Middle frontal gyrus (tissue), 1 donor: ENCODE results near the gene SRBD1.

Experiments used
- DNase-seq: peaks from one replicate; pipeline ENCODE4 v3.0.0-alpha.2; 2015; ENCODE audit warnings: low spot score; ENCODE audit errors: extremely low spot score

The SRBD1 gene

DNA sequence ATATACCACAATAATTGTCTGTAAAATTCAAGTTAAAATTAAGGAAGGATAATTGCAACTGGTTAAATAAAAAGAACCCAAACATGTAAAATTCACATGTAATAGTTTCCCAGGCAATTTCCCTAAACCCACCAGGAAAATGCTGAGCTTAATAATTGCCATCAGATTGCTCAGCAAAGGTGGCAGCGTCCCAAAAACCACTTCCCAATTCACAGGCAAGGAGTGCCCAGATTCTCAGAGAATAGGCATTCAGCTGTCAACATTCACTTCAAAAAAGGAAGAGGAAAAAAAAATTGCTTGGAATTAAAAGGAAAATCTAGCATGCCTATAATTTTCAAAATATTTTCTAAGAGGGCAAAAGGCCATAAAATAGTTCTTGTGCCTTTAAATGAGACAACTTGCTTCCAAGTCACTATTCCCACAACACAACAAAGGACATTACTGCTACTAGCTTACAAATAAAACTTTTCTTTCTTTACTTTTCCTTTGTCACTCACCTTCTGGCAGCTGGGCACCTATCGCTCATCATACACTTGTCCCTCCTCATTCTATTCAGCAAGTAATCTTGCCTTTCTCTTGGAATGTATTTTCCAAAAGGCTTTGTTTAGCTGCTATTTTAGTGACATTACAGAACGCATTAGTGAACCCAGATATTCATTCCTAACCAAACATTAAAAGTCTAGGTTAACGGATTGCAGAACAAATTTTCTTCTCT is 15.2 kb downstream of the SRBD1 start:
- DNase-seq, result no peak

DNA sequence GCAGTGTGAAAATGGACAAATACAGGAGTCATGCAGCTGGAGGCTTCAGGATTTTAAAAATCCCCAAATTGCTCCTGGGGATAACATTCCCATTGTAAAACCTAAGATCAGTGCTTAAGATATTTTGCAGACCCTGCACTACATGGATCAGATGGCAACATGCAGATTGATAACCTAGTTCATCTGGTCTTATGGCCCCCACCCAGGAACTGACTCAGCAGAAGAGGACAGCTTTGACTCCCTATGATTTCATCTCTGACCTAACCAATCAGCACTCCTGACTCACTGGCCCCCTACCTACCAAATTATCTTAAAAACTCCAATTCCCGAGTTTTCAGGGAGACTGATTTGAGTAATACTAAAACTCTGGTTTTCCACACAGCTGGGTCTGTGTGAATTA is 20.0 kb downstream of the SRBD1 start:
- no peak for DNase-seq

- no peak for DNase-seq
Measured at GRCh38 chr2:45588158-45588829, 22.8 kb downstream of the SRBD1 start.

GRCh38 chr2:45586600-45586999 is 24.5 kb downstream of the SRBD1 start:
- no peak for DNase-seq

DNA sequence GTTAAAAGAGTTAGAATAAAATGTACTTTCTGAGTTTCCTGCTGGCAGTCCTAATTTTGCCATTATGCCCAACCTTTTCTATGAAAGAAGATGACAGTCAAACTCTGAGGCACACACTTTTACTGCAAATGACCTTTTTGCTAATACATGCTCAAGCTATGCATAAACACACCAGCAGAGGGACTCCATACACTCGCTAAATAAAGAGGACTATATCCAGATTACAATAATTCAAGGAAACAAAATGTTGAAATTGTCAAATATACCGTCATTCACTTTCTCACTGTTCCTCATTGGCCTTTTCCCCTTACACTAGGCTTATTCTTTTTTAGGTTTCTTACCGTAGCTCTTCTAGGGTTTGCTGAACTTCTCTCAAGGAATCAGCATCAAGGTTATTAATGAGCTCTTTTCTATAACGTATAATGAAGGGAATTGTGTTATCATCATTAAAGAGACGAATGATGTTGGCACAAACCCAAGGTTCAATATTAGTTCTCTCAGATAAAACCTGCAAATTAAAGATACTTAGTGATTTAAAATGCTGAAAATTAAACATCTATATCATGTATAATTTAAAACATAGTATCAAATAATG is 25.7 kb downstream of the SRBD1 start:
- DNase-seq, result no peak

- no peak for DNase-seq
Measured at GRCh38 chr2:45583977-45584376, 27.1 kb downstream of the SRBD1 start.

DNA sequence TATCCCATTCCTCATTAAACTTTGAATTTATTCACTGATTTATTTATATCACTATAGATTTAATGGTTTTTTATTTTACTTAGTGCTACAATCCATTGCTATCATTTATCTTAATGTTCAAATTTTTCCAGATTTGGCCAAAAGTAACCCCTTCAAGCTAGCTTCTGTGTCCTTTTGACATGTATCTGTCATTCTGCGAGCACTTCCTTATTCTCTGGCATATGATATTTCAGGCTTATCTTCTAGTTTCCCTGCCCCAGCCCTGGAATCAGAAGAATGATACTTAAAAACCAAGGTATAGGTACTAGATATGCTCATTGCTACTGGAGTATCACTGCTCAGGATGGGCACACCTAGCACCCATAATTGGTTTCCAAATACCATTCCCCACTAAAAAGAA is 28.5 kb downstream of the SRBD1 start:
- DNase-seq, result no peak

DNA sequence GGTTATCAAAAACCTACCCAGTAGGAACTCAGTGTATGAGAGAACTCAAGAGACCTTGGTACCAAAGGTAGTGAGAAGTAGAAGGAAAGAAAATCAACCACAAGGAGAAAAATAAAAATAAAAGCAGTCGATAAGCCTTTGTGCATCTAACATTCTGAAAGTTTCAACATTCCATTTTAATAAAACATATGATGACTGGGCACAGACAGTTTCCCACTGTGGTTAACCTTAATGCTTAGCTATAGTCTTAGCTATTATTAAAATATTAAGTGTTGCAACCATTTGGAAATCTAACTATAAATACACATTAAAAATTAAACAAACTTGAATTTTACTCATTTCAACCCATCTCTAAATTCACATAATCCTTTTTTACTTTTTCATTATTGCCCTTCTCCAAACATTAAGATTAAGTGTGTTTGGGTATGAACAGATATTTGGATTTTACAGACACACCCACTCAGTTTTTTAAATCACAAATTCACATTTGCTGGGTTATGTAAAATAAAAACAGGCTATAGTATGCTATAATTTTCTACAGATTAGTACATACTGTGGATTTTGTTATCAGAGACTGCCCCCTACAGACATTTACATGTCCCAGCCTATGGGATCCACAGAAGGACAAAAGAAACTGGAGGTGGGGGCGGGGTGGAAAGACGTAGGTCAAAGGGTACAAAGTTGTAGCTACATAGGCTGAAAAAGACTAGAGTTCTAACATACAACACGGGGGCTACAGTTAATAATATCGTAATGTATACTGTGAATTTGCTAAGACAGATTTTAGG is 32.8 kb downstream of the SRBD1 start:
- no peak for DNase-seq

DNA sequence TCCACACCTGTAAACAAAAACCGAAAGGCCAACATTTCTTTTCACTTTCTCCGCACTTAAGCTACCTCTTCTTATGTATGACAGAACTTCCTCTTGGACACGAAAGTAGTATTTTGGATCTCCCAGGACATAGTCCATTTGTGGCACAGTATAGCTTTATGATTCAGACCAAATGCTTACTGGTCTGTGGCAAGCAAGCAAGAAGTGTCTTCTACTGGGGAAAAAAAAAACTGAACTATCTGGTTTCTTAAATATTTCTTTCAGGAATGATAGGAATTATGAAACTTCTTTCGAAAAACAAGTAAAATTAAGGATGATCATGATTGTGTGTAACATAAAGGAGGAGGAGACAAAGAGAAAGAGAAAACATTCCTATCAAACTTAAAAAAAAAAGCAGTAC is 33.6 kb downstream of the SRBD1 start:
- no peak for DNase-seq

DNA sequence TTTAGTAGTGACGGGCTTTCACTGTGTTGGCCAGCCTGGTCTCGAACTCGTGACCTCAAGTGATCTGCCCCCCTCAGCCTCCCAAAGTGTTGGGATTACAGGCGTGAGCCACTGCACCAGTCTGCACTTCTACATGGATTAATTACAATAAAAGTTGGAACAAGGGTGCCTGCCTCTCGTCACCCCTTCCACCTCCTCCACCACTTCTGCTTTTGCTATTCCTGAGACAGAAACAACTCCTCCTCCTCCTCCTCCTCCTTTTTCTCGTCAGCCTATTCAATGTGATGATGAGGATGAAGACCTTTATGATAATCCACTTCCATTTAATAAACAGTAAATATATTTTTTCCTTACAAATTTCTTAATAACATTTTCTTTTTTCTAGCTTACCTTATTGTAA is 35.2 kb downstream of the SRBD1 start:
- DNase-seq, result no peak

GRCh38 chr2:45572979-45573378 is 38.1 kb downstream of the SRBD1 start:
- no peak for DNase-seq

DNA sequence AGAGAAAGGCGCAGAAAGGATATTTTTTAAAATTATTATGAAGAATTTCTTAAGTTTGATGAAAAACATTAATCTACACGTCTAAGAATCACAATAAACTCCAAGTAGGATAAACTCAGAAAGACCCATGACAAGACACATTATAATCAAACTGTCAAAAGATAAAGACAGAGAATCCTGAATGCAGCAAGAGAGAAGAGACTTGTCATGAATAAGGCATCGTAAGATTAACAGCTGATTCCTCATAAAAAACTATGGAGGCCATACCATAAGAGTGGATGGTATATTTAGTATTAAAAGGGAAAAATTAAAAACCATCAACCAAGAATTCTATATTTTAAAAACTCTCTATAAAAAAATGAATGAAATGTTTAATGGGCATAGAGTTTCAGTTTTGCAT is 39.1 kb downstream of the SRBD1 start:
- no peak for DNase-seq

- no peak for DNase-seq
Measured at GRCh38 chr2:45570671-45571334, 40.3 kb downstream of the SRBD1 start.

- DNase-seq, result no peak
Measured at GRCh38 chr2:45568935-45569334, 42.1 kb downstream of the SRBD1 start.

DNA sequence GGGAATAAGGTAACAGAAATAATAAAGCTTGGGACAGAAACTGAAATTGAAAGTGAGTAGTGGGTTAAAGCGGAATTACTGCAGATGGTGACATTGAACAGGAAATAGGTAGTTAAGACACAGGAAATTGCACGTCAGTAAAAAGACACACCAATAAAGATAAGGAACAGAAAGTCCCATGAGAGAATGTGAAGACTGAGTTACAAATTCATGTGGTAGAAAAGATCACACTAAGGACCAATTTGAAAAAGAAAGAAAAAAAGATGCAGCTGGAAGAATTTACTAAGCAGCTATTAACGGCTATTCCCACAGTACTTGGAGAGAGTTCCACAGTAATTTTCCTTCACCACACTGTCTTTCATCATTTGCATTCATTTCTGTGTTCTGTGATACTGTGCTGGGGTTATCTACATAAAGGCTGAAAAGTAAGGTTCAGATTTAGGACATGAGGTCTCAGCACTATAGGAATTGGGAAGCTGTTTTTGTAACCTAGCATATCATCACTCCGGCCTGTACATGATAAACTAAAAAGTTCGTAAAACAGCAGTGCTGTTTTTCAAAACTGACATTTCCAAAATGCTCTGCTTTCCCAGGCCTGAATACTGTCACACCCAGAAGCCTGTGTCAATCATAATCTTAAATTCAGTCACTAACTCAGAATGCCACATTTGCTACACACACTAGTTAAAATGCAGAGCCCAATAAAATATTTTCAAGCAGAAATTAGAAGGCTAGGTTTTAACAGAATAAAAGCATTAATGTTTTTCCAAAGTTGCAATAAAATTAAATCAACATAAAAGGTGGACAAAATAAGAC is 42.9 kb downstream of the SRBD1 start:
- DNase-seq, result no peak

- no peak for DNase-seq
Measured at GRCh38 chr2:45567288-45567963, 43.6 kb downstream of the SRBD1 start.

- DNase-seq, result no peak
Measured at GRCh38 chr2:45559436-45559835, 51.6 kb downstream of the SRBD1 start.

- no peak for DNase-seq
Measured at GRCh38 chr2:45554742-45555140, 56.3 kb downstream of the SRBD1 start.

GRCh38 chr2:45554073-45554741 is 56.9 kb downstream of the SRBD1 start:
- no peak for DNase-seq
